HUDEP-2 (cell line): ENCODE measurements around the gene SH3BP2.

Experiments
- DNase-seq, 76 experiments: peaks; one replicate each; lab custom pipeline; 2025; ENCODE audit not compliant: unreplicated experiment in 76 of 76; lab: John Stamatoyannopoulos, UW

The SH3BP2 gene

DNA sequence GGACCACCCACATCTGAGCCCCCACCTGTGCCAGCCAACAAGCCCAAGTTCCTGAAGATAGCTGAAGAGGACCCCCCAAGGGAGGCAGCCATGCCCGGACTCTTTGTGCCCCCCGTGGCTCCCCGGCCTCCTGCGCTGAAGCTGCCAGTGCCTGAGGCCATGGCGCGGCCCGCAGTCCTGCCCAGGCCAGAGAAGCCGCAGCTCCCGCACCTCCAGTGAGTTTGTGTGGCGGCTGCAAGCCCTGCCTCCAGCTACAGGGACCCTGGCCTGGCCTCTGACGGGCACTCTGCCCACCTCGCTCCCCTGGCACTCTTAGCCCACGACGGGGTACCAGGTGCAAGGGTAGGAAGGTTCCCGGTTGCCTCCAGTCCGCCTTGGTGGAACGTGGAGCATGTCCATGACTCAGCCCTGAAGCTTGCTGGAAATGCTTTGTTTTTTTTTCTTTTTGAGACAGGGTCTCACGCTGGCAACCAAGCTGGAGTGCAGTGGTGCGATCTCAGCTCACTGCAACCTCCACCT is 37.1 kb downstream of the SH3BP2 start:
- no peak for DNase-seq

DNA sequence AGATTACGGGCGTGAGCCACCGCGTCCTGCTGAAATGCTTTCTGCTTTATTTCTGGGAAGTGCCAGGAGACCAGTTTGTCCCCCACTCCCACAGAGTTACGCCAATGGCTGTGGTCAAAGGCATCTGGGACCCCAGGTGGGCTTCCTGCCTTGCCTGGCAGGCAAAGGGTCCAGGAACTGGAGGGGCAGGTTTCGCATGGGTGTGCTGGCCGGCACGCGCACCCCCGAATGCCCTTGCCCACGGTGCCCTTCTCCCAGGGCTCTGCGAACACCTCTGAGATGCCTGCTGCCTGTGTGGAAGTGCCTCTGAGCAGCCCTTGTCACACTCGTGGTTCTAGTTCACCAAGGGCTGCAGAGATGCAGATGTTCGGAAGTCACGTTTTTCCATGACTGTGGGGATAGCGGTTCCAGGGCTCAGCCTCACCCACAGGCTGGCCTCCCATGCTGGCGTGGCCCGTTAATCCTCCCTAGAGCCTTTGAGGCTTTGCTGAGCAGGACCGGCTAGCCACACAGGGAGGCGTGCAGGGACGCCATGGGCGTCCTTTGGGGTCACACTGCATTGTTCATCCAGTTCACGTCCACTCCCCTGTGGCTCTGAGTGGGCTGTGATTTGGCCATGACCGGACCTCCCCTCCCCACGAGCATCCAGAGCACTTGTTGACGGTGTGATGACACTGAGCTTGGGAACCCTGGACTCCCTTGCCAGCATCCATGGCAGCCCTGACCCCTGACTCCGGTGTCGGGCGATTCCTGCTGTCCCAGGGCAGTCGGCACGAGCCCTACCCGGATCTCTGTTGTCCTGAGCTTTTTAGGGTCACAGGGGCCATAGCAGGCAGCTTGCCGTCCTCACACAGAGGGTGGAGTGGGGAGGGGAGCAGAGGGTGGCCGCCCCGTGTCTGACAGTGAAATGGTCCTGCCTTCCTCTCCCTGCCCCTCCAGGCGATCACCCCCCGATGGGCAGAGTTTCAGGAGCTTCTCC is 38.0 kb downstream of the SH3BP2 start:
- no peak for DNase-seq

DNA sequence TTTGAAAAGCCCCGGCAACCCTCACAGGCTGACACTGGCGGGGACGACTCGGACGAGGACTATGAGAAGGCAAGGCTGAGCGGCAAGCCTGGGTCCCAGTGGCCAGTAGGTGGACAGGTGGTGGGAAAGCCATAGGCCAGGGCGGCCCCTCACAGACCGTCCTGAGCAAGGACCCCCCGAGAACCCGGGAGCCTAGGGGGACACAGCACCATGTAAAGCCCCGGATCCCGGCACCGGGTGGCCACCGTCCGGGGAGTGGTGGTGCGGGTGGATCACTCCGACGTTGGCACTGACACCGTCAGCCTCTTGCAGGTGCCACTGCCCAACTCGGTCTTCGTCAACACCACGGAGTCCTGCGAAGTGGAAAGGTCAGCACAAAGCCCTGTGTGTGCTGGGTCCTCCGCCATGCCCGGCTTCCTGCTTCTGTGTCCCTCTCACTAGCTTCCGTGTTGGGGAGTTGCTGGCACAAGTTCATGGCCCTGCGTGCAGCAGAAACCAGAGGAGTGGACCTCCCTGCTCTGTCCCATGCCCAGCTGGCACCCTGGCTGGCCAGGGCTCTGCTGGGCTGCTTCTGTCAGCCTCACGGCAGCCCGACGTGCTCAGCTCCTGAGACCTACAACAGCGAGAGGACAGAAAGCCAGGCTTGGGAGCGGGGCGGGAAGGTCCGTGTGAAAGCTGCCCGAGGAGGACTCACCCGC is 38.9 kb downstream of the SH3BP2 start:
- no peak for DNase-seq

DNA sequence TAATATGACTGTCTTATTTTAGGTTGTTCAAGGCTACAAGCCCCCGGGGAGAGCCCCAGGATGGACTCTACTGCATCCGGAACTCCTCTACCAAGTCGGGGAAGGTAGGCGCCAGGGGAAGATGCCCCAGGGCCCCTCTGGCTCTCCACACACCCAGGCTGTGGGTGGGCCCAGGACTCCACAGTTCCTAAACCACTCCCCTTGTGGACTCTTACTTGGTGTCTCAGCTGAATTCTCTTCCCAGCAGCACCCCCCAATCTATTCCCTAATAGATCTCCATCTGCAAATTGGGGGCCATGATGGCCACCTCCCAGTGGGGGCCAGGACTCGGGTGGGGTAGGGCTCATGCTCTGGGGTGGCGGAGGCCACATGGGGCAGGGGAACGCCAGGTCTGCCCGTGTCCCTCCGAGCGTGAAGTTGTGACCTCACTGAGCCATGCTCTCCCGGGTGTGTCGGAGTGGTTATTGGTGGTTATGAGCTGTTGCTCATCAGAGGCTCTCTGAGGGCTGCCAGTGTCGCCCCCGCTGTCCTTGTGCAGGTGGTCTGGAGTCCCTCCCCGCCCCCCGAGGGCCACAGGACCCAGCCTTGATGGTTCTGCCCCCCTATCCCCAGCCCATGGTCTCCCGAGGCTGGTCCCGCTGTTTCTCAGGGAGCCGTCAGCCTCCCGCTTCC is 39.6 kb downstream of the SH3BP2 start:
- no peak for DNase-seq

DNA sequence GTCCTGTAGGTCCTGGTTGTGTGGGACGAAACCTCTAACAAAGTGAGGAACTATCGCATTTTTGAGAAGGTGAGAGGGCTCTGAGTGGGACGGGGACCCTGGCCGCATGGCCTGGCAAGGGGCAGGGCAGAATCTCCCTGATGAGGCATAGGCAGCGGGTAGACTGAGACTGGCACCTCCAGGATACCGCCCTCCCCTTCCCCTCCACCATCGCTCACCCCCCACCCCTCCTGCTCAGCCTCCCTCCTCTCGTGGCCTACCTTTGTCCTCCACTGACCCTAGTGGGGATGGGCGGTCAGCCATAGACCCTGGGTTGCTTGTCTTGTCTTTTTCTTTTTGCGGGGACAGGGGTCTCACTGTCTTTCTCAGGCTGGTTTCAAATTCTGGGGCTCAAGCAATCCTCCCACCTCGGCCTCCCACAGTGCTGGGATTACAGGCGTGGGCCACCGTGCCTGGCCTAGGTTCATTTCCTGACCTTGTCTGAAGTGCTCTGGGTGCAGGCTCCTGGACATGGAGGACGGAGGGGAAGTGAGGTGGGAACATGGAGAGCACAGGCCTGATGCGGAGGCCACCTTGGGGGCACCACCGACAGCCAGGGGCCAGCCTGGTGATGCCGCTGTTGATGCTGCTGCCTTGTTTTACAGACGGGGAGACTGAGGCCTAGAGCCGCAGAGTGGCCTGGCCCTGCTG is 40.2 kb downstream of the SH3BP2 start:
- no peak for DNase-seq

DNA sequence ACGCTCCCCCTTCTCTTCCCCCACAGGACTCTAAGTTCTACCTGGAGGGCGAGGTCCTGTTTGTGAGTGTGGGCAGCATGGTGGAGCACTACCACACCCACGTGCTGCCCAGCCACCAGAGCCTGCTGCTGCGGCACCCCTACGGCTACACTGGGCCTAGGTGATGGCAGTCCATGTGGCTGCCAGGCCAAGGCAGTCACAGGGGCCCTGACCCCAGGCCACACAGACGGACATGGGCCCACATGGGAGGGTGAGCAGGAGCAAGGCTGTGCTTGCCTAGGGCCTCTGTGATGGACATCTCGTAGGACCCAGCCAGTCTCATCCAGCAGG is 40.8 kb downstream of the SH3BP2 start:
- DNase-seq = no peak

DNA sequence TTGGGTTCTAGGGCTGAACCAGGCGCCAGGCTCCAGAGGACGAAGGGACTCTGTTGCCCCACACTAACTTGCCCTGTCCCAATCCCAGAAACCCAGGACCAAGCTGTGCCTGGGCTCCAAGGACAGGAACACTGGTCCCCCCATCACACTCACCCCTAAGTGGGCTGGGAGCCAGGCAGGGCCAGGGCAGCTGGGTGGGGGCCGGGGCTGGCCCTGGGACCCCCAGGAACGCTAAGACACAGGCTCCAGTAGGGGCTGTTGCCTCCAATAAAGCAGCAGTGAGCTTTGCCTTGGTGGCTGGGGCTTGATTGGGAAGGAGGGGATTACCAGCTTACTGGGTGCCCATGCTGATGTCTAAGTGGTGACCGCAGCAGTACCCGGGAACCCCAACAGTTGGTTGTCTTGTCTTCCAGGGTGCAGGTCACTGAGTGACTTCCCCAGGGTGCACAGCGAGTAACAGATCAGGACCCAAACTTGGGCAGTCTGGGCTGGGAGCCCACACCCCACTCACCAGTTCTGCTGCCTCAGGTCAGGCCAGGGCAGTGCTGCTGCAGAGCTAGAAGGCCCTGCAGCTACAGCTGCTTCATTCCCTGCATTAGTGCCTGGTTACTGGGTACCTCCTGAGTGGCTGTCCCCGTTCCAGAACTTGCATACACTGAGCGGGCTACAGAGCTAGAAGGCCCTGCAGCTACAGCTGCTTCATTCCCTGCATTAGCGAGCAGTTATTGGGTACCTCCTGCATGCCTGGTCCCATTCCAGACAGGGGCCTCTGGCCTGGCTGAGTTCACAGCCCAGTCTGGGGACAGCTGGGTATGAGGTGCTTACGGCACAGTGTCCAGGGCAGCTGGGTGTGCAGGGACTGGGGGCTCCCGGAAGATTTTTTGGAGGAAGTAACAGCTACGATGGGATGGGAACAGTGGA is 41.4 kb downstream of the SH3BP2 start:
- no peak for DNase-seq

DNA sequence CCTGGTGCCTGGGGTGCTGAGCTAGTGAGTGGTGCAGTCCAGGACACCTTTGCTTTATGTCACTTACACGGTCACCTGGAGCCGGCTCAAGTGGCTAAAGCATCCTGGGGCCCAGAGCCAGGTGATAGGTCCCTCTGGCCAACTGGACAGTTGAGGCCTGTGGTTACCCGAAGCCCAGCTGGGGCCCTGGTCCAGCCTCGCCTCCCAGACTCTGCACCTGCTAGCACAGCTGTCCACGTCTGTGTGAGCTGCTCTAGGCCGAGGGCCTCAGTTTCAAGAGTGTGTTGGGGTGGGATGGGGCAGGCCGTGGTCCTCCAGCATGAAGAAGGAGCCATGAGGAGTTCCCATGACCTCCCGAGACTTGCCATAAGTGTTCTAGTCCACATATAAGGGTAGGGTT is 43.1 kb downstream of the SH3BP2 start:
- no peak for DNase-seq

DNA sequence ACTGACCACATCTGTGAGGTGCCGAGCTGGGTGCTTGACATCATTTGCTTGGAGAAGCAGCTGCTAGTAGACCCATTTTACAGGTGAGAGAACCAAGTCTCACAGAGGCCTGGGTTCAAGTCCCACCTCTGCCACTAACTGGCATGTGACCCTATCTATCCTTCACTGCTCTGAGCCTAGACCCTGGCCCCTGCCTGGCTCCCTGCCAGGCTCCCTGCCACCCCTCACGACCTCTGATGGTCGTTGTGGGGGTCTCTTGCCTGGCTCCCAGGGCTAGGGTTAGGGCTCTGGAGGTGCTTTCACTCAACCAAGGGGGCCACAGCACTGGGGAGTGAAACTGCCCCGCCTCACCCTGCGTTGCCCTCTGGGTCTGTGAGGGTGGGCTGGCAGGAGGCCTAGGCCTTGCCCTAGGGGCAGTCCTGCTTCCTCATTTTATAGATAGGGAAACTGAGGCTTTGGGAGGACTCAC is 43.5 kb downstream of the SH3BP2 start:
- no peak for DNase-seq

DNA sequence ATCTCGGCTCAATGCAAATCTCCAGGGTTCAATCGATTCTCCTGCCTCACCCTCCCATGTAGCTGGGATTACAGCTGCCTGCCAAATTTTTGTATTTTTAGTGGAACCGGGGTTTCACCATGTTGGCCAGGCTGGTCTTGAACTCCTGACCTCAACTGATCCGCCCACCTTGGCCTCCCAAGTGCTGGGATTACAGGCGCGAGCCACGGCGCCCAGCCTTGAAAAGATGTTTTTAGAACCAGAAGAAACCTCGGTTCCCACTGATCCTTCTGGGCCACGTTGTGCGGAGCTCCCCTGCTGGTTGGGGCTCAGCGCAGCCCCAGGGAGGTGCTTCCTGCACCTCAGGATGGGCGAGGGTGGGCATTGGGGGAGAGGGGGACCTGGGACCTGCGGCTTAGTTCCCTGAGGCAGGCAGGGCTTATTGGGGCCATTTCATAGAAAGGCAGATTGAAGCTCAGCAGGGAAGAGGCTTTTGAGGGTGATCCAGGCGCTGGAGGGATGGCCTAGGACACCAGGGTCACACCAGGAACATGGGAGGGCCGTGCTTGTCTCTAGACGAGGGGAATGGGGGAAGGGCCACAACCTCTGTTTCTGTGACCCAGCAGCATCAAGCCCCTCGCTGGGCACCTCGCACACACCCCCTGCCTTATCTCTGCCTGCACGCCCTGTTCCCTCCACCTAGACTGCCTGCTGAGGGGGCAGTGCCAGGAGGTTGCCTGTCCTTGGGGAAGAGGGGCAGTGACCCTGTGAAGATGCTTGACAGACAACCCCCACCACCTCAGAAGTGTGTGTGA is 44.4 kb downstream of the SH3BP2 start:
- DNase-seq = peak in 1 of 76 experiments; percentile 17

DNA sequence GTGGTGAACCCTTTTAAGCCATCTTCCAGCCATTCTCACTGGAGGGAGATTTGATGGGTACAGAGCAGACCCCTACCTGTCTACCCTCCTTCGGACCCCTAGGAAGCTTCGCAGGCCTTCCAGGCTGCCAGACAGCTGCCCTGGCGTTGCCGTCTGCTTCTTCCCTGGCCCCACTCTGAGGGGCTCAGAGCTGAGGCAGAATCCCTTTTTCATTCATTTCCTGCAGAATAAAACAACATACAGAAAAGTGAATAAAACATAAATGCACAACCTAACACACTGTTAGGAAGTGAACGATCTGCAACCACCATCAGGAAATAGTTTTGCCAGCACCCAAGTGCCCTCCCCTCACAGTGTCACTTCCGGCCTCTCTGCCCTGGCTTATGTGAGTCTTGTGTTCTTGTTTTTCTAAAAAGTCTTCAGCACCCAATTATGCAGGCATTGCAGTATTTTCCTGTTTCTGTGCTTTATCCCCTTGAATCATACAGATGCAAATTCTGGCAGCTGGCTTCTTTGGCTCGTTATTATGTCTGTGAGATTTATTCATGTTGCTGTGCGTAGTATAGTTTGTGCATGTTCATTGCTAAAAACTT is 45.1 kb downstream of the SH3BP2 start:
- DNase-seq = peak in 4 of 76 experiments; percentile 5 to 15 (median 11)

DNA sequence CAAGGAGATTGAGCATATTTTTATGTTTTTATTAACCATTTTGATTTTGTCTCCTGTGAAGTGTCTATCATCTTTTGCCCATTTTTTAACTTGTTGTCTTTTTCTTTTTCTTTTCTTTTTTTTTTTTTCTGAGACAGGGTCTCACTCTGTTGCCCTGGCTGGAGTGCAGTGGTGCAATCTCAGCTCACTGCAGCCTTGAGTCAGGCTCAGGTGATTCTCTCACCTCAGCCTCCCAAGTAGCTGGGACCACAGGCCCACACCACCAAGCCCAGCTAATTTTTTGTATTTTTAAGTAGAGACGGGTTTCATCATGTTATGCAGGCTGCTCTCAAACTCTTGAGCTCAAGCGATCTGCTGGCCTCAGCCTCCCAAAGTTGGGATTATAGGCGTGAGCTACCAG is 46.2 kb downstream of the SH3BP2 start:
- DNase-seq = no peak

DNA sequence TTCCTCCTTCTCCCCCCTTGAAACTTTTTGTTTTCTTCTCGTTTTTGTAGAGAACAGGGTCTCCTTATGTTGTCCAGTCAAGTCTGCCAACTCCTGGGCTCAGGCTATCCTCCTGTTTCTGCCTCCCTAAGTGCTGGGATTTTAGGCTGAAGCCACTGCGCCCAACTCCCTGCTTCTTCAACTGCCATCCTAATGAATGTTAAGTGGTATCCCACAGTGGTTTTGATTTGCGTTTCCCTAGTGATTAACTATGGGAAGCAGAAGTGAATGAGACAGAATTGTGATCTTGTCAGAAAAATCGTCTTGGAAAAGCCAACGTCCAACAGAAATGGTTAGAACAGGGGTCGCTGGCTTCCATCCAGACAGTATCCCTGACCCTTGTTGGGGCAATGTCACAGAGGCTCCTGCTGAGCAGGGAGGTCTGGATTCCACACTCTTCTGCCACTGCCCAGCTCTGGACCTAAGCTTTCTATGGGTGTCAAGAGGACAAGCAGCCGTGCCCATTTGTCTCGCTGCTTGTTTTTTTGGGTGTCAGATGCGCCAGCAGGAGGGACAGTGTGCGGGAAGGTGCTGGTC is 49.9 kb downstream of the SH3BP2 start:
- peak in 1 of 76 experiments; percentile 22 for DNase-seq

DNA sequence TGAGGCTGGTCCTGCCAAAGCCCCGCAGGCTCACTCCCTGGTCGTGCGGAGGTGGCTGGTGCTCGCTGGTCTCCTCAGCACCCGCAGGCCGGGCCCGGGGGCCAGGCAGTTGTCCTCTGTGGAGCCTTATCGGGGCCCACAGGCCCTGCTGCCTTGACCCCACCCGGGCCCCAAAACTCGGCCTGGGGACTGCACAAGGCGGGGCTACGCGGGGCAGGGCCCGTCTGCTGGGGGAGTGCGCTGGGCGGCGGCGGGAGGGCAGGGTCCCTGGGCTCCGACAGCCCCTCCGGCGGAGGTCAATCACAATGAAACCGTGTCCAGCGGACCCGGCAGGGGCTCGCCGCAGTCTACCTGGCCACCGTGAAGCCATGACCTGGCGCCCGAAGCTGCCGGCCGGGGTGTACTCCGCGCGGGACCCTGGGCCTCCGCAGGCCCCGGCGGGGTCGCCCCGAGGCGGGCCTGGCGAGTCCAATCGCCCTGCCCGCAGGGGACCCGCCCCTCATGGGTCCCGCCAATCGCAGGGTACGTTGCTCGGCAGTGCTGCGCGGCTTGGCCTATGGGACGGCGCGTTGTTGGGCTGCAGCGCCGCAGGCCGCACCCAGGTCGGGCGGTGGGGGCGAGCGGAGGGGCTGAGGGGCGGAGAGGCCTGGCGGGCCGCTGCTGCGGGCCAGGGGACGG is 50.5 kb downstream of the SH3BP2 start, which contains the start of gene ADD1:
Gene ADD1, plus strand, starts transcription at position 582 of the 678 bp plus-strand sequence. CDS start 32,072 bp downstream, outside the sequence.
- DNase-seq = peak in 75 of 76 experiments; percentile 37 to 95 (median 83)

DNA sequence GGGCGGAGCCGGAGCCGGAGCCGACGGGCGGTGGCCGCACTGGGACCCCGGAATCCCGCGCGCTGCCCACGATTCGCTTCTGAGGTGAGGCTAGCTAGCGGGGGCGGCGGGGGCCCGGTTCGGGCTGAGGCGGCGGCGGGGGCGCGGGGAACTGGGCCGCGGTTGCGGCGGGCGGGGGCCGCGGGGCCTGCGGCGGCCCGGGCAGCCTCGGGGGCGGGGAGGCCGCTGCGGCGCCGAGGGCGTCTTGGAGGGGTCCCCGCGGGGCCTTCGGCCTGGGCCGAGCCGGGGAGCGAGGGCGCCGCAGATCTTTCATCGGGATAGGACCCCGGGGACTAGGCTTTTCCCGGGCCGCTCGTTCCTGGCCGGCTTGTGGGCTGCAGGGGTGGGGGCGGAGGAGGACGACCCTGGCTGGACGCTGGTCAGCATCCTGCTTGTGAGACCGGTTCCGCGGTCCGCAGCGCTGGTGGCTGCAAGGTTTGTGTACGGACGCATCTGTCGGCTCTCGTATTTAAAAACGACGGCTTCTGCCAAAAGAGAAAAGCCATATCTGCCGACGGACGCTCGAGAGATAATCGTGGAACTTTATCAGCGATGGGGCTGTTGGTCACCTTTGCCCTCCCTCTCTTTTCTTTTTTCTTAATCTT is 51.2 kb downstream of the SH3BP2 start:
- DNase-seq = peak in 23 of 76 experiments; percentile 4 to 40 (median 23)

DNA sequence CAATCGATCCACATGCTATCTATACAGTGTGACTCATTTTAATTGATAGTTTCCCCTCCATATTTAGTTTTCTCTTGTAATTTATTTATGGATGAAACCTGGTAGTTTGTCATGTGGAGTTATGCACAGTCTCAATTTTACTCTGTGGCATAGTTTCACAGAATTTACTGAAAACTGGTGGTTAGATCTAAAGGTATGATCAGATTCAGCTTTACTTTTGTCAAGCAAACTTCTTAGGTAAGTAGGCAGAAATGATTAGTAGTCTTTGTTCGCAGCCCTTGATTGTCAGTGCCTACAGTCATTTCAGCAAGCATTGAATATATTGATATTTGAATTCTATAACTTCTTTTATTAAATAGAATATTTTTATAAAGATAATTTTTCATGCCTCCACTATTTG is 53.3 kb downstream of the SH3BP2 start:
- no peak for DNase-seq
